HFFc6 (cell line): Measurements from ENCODE around the gene CDC42EP2. TPM values are rescaled to one million over a fixed set of nuclear protein-coding genes. Genes with fewer than 3 reads are reported as not detected.
A peak's percentile ranks its signal among the peaks of the same experiment; 100 is the strongest.

ENCODE experiments used
- DNase-seq: peaks from one replicate; pipeline ENCODE4 v3.0.0-alpha.2; 2018
- H3K27ac Mint-ChIP-seq: 2 replicates; pipeline ENCODE4 v1.8.0; 2020; ENCODE audit warnings: mild to moderate bottlenecking, mixed read lengths
- H3K27me3 Mint-ChIP-seq: 2 replicates; pipeline ENCODE4 v1.8.0; 2021; ENCODE audit warnings: mild to moderate bottlenecking, moderate library complexity, mixed read lengths; ENCODE audit not compliant: insufficient read depth
- H3K36me3 Mint-ChIP-seq: 2 replicates; pipeline ENCODE4 v1.8.0; 2021; ENCODE audit warnings: low read depth, mixed read lengths
- H3K4me1 Mint-ChIP-seq: 2 replicates; pipeline ENCODE4 v1.8.0; 2020; ENCODE audit warnings: low read depth, mixed read lengths
- H3K4me3 Mint-ChIP-seq: 2 replicates; pipeline ENCODE4 v1.8.0; 2020; ENCODE audit warnings: mild to moderate bottlenecking, moderate library complexity, mixed read lengths
- H3K9me3 Mint-ChIP-seq: 2 replicates; pipeline ENCODE4 v1.8.0; 2020; ENCODE audit warnings: mild to moderate bottlenecking, mixed read lengths
- total RNA-seq, 6 experiments: library from RNA; stranded (reverse); fragmentation: NEBNext Ultra II Directional; extraction: Animal tissue kit (Norgen Biotek cat#: 25700); gene quantifications; 2 replicates in 1 of 6; 3 replicates in 5 of 6; pipeline ENCODE4 v1.2.3, GENCODE V29; 2021
- TF ChIP-seq, protein P1 (sequence below): fragments of 200-600 bp; sonication (generic); IDR thresholded peaks from 2 replicates; pipeline ENCODE4 v1.5.0; 2021; ENCODE audit warnings: antibody characterized with exemption, mild to moderate bottlenecking

Gene CDC42EP2
- total RNA-seq, 6 experiments from 2014 or later, result 19.0 to 35.3 (median 22.6) TPM

DNA sequence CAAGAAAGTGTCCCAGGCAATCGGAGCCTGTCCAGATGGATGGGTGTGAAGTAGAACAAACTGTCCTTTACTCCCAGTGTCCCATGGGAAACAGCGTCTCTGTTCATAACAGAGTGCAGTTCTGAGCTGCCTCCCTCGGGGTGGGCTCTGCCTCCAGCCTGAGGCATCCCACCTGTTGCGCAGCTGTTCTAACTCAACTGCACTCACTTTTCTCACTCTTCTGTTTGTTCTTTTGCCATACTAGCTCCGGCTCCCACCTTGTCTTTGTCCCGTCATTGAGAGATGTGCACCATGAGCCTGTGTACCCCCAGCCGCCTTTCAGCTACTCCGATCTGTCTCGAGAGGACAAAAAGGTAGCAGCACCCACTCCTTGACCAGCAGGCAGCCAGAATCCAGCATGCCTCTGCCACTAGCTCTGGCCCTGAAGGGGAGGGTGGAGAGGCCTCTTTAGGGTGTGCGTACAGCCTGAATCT is 20.7 kb upstream of the CDC42EP2 start:
- no peak overlapping the region for H3K4me3 Mint-ChIP-seq
- TF ChIP-seq, protein P1, sequence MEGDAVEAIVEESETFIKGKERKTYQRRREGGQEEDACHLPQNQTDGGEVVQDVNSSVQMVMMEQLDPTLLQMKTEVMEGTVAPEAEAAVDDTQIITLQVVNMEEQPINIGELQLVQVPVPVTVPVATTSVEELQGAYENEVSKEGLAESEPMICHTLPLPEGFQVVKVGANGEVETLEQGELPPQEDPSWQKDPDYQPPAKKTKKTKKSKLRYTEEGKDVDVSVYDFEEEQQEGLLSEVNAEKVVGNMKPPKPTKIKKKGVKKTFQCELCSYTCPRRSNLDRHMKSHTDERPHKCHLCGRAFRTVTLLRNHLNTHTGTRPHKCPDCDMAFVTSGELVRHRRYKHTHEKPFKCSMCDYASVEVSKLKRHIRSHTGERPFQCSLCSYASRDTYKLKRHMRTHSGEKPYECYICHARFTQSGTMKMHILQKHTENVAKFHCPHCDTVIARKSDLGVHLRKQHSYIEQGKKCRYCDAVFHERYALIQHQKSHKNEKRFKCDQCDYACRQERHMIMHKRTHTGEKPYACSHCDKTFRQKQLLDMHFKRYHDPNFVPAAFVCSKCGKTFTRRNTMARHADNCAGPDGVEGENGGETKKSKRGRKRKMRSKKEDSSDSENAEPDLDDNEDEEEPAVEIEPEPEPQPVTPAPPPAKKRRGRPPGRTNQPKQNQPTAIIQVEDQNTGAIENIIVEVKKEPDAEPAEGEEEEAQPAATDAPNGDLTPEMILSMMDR, result no peak
- DNase-seq, result no peak
- H3K27ac Mint-ChIP-seq, result peak overlapping the region; percentile 41
- no peaks in the 10 kb centered on the region for H3K9me3 Mint-ChIP-seq
- peaks cover 21% of the 10 kb centered on the region for H3K36me3 Mint-ChIP-seq
- H3K4me1 Mint-ChIP-seq, result peaks cover 68% of the 10 kb centered on the region
- no peaks in the 10 kb centered on the region; the same call in 1 of the 2 replicates for H3K27me3 Mint-ChIP-seq

DNA sequence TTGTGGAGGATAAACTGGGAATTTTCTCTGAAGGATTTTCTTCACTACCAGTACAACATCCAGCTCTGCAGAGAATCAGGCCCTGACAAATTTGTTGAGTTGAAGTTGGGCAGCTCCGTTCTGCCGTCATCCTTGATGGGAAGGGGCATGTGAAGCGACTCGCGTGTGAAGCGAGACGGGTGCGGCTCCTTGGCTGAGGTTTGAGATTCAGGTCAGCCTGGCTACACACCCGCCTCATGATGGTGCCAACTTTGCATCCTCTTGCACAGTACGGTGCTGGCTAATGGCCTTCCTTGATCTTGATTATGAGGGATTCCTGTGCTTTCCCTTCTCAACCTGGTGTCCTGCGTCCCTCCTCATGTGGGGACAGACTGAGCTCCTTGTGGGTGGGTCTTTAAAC is 19.7 kb upstream of the CDC42EP2 start:
- Mint-ChIP-seq H3K27me3 (no peaks in the 10 kb centered on the region; the same call in 1 of the 2 replicates), H3K36me3 (peaks cover 15% of the 10 kb centered on the region; the same call in 1 of the 2 replicates), H3K4me3 (no peak overlapping the region), H3K4me1 (peaks cover 60% of the 10 kb centered on the region), H3K9me3 (no peaks in the 10 kb centered on the region), H3K27ac (no peak overlapping the region)
- no peak for DNase-seq
- TF ChIP-seq, protein P1, result no peak

DNA sequence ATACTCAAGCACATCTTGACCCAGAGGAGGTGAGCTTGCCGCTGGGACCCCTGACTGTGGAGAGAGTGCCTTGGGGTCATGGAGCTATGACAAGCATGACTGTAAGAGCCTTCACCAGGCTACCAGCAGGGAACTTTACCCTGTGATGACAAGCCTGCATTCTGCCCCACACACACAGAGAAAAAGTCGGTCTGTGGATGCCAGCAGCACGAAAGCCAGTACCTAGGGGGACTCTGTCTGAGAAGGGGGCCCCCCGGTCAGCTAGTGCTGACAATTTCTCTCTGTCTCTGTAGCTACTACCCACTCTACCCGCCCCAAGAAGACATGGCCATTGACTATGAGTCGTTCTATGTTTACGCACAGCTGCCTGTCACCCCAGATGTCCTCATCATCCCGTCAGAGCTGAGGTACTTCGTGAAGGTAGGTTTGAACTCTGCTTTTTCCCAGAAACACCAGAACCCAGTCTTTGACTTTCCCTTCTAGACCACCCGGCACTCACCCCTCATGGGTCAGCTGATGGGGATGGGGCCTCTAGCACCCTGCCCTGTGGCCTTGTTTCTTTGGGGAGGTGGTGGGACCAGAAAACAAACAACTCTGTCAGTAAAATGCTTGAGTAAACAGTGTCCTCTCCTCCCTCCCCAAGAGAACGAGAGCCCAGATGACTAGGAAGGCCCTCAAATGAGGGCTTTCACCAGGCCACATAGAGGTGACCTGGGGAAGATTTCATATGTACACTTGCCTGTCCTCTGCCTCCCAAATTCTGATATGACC is 18.9 kb upstream of the CDC42EP2 start:
- H3K27me3 Mint-ChIP-seq, result no peaks in the 10 kb centered on the region; the same call in 1 of the 2 replicates
- peaks cover 10% of the 10 kb centered on the region; the same call in 1 of the 2 replicates for H3K36me3 Mint-ChIP-seq
- DNase-seq, result no peak
- TF ChIP-seq, protein P1, result no peak
- peaks cover 54% of the 10 kb centered on the region for H3K4me1 Mint-ChIP-seq
- no peaks in the 10 kb centered on the region for H3K9me3 Mint-ChIP-seq
- H3K27ac Mint-ChIP-seq, result no peak overlapping the region
- no peak overlapping the region for H3K4me3 Mint-ChIP-seq

DNA sequence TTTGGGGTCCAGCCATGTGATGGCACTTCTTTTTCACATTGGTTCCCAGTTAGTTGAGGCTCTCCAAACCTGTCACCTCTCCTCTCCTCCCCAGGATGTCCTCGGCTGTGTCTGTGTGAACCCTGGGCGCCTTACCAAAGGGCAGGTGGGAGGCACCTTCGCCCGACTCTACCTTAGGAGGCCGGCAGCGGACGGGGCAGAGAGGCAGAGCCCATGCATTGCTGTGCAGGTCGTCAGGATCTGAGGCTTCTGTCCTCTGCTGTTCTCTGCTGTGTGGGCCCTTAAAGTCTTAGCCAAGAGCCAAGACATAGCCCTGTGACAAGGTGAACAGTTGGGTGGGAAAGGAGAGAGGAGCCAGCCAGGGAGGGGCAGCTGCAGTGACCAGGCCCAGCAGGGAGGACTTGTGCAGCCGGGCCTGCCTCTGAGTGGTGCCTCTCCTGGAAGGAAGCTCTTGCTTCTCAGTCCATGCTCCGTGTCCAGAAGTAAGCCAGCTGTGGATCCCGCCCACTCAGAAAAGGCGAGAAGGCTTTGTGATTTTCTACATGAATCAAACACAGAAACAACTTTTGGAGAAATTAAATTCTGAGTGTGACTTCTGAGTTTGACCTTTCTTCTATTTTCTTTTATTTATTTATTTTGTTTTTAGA is 17.5 kb upstream of the CDC42EP2 start:
- DNase-seq, result no peak
- TF ChIP-seq, protein P1, result no peak
- Mint-ChIP-seq H3K36me3 (peaks cover 10% of the 10 kb centered on the region; the same call in 1 of the 2 replicates), H3K27ac (peak overlapping the region; percentile 48), H3K9me3 (no peaks in the 10 kb centered on the region), H3K27me3 (no peaks in the 10 kb centered on the region; the same call in 1 of the 2 replicates), H3K4me3 (no peak overlapping the region), H3K4me1 (peaks cover 47% of the 10 kb centered on the region)

DNA sequence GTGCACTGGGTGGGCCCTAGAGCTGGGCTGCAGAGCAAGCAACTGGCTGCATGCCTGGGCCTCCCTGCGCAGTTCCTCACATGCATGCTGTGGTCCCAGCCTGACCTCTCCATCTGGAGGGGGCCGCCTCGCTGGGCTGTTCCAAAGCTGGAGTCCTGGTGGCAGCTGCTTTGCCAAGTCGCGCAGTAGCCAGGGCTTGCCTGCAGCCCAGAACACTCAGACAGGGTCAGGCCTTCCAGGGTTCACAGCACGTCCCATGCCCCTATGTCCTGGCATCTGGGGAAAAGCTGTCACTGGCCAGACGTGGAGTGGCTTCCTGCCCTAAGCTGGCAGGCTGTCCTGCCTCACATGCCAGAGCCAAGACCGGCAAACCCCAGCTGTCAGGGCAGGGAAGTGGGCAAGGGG is 16.5 kb upstream of the CDC42EP2 start:
- peaks cover 10% of the 10 kb centered on the region; the same call in 1 of the 2 replicates for H3K36me3 Mint-ChIP-seq
- H3K4me3 Mint-ChIP-seq, result peak overlapping the region; percentile 56; the same call in 1 of the 2 replicates
- H3K4me1 Mint-ChIP-seq, result peaks cover 39% of the 10 kb centered on the region
- TF ChIP-seq, protein P1, result no peak
- no peaks in the 10 kb centered on the region; the same call in 1 of the 2 replicates for H3K27me3 Mint-ChIP-seq
- H3K27ac Mint-ChIP-seq, result peak overlapping the region; percentile 95
- no peak for DNase-seq
- no peaks in the 10 kb centered on the region for H3K9me3 Mint-ChIP-seq
